Uterus (tissue), 4 donors: ENCODE results near the gene PIGN. TPM values are rescaled to one million over a fixed set of nuclear protein-coding genes. Genes with fewer than 3 reads are reported as not detected.

Source experiments
- DNase-seq, 2 donors: peaks; one replicate each; pipeline ENCODE4 v3.0.0-alpha.2; 2019 to 2020
- H3K27ac ChIP-seq, 2 donors: fragments of 200-600 bp; sonication (generic); 1 replicate in 1 of 2; 2 replicates in 1 of 2; pipeline ENCODE4 v1.5.1; 2016 to 2018
- H3K27me3 ChIP-seq, 2 donors: fragments of 200-600 bp; sonication (generic); one replicate each; pipeline ENCODE4 v1.5.1; 2018 to 2019; ENCODE audit warnings: control low read depth in 1 of 2
- H3K36me3 ChIP-seq, 2 donors: fragments of 200-600 bp; sonication (generic); one replicate each; pipeline ENCODE4 v1.5.1; 2019; ENCODE audit warnings: control low read depth in 1 of 2
- H3K4me1 ChIP-seq, 2 donors: fragments of 200-600 bp; sonication (generic); one replicate each; pipeline ENCODE4 v1.5.1; 2018 to 2019; ENCODE audit warnings: control low read depth in 1 of 2
- H3K4me3 ChIP-seq, 2 donors: fragments of 200-600 bp; sonication (generic); 1 replicate in 1 of 2; 2 replicates in 1 of 2; pipeline ENCODE4 v1.5.1; 2018 to 2019; ENCODE audit warnings: mild to moderate bottlenecking in 1 of 2
- H3K9me3 ChIP-seq, 2 donors: fragments of 200-600 bp; sonication (generic); one replicate each; pipeline ENCODE4 v1.5.1; 2019; ENCODE audit warnings: control low read depth in 1 of 2
- POLR2A ChIP-seq, 2 donors: fragments of 450-650 bp; IDR thresholded peaks; one replicate each; pipeline ENCODE4 v1.6.1; 2016; ENCODE audit warnings: antibody characterized with exemption in 2 of 2, mild to moderate bottlenecking in 1 of 2, moderate library complexity in 1 of 2
- intact Hi-C: fragments of 100-400 bp; cut with DNase I; formaldehyde crosslinking; loops from one replicate; pipeline ENCODE4 v1.15.1; 2023; ENCODE audit warnings: low total_unique reads
- total RNA-seq, 4 donors: library from RNA; depleted of rRNA in 3 of 4; stranded (reverse); fragments of >200 nt in 3 of 4; gene quantifications; one replicate each; pipeline versions ENCODE4 v1.1.0 to v1.2.4, GENCODE V29; 2014 to 2023
- TF ChIP-seq, protein P1 (sequence below), 4 experiments: fragments of 200-600 bp in 2 of 4; fragments of 450-650 bp in 2 of 4; sonication (generic) in 2 of 4; IDR thresholded peaks; one replicate each; pipeline ENCODE4 v1.5.1; 2016 to 2019; ENCODE audit warnings: antibody characterized with exemption in 4 of 4, mild to moderate bottlenecking in 2 of 4, moderate library complexity in 1 of 4
- donor health status: DM: yes; HTN: yes; CAD: no.

The PIGN gene
- total RNA-seq, 4 donors from 2014 or later: 11.5 to 86.7 (median 30.2) TPM

DNA sequence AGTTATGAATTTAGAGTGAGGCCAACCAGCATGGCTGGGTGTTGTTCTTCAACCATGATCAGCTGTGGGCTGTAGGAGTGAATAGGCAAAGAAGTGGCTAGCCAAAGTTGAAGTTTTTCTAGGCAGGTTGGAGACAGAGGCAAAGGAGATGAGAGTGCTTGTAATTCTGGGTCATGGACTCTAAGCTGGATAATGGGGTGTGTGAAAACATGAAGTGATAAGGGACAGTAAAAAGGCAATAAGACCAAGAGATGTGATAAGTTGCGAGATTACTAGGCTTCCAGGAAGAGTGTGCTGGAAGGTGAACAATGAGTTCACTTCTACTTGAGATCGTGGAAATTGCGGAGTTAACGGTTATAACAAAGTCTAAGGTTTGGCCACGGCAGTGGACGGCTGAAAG is 175.4 kb downstream of the PIGN start:
- DNase-seq: no peak
- intact Hi-C loops: loop anchor here (10.0 kb wide), 1 partner anchor 47 kb away; no protein-coding TSS in a partner anchor
- no peaks in the 10 kb centered on the region for H3K36me3 ChIP-seq
- no peaks in the 10 kb centered on the region for H3K27me3 ChIP-seq
- no peaks in the 10 kb centered on the region for H3K9me3 ChIP-seq
- no peak overlapping the region for H3K4me3 ChIP-seq
- TF ChIP-seq, protein P1, sequence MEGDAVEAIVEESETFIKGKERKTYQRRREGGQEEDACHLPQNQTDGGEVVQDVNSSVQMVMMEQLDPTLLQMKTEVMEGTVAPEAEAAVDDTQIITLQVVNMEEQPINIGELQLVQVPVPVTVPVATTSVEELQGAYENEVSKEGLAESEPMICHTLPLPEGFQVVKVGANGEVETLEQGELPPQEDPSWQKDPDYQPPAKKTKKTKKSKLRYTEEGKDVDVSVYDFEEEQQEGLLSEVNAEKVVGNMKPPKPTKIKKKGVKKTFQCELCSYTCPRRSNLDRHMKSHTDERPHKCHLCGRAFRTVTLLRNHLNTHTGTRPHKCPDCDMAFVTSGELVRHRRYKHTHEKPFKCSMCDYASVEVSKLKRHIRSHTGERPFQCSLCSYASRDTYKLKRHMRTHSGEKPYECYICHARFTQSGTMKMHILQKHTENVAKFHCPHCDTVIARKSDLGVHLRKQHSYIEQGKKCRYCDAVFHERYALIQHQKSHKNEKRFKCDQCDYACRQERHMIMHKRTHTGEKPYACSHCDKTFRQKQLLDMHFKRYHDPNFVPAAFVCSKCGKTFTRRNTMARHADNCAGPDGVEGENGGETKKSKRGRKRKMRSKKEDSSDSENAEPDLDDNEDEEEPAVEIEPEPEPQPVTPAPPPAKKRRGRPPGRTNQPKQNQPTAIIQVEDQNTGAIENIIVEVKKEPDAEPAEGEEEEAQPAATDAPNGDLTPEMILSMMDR (IDR thresholded peaks at IDR 0.05): no peak
- TF ChIP-seq POLR2A (IDR thresholded peaks at IDR 0.05): no peak
- no peaks in the 10 kb centered on the region for H3K4me1 ChIP-seq
- no peak overlapping the region for H3K27ac ChIP-seq

DNA sequence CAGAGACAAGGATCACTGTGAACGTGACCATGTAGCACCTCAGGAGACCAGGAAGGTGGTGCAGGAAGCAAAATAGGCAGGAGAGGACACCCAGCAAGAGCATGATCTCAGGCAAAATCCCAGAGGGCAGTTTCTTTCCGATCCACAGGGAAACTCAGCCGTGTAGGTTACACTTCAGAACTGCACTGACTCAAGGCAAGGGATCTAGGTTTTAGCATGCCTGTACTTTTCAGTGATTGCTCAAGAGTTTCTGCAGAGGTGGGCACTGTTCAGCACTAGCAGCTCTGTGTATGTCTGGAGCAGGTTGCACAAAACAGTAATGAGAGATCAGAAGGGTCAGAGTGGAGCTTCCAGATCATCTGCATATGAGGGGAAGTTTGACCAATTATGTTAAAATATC is 177.3 kb downstream of the PIGN start:
- H3K27me3 ChIP-seq: no peaks in the 10 kb centered on the region
- no peak for DNase-seq
- TF ChIP-seq, protein P1 (IDR thresholded peaks at IDR 0.05): no peak
- no peak for TF ChIP-seq POLR2A (IDR thresholded peaks at IDR 0.05)
- H3K4me3 ChIP-seq: no peak overlapping the region
- no peaks in the 10 kb centered on the region for H3K4me1 ChIP-seq
- intact Hi-C loops: no loop called here
- H3K27ac ChIP-seq: no peak overlapping the region
- H3K9me3 ChIP-seq: no peaks in the 10 kb centered on the region
- H3K36me3 ChIP-seq: no peaks in the 10 kb centered on the region

DNA sequence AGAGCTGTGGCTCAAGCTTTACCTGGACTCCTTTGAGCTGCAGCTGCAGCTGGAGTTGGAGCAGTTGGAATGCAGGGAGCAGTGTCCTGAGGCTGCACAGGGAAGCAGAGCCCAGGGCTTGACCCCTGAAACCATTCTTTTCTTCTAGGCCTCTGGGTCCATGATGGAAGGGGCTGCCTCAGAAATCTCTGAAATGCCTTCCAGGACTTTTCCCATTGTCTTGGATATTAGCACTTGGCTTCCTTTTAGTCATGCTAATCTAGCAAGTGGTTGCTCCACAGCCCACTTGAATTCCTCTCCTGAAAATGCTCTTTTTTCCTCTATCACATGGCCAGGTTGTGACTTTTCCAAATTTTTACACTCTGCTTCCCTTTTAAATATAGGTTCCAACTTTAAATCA is 185.5 kb downstream of the PIGN start:
- Histone ChIP-seq H3K36me3 (no peaks in the 10 kb centered on the region), H3K27ac (no peak overlapping the region), H3K4me3 (no peak overlapping the region), H3K9me3 (no peaks in the 10 kb centered on the region), H3K4me1 (no peaks in the 10 kb centered on the region), H3K27me3 (no peaks in the 10 kb centered on the region)
- DNase-seq: no peak
- TF ChIP-seq, protein P1 (IDR thresholded peaks at IDR 0.05): no peak
- TF ChIP-seq POLR2A (IDR thresholded peaks at IDR 0.05): no peak
- intact Hi-C loops: no loop called here

DNA sequence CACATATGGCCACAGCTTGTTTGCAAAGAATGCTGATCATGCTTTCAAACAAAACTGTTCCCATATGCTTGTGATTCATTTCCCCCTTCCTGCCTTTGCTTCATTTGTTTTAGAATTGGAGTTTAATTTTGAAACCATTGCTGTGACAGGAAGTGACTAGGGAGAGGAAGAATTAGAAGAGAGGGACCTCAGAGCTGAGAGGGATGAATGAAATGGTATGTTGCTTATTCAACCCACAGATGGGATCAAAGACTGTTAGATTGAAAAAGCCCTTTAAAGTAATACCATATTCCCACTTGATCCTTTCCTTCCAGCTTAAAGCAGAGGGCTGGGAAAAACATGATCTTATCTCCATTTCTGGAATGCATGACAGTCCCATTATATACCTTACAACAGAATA is 187.9 kb downstream of the PIGN start:
- intact Hi-C loops: no loop called here
- TF ChIP-seq, protein P1 (IDR thresholded peaks at IDR 0.05): no peak
- no peak for TF ChIP-seq POLR2A (IDR thresholded peaks at IDR 0.05)
- Histone ChIP-seq H3K4me1 (no peaks in the 10 kb centered on the region), H3K27ac (no peak overlapping the region), H3K36me3 (no peaks in the 10 kb centered on the region), H3K9me3 (no peaks in the 10 kb centered on the region), H3K27me3 (no peaks in the 10 kb centered on the region), H3K4me3 (no peak overlapping the region)
- no peak for DNase-seq

DNA sequence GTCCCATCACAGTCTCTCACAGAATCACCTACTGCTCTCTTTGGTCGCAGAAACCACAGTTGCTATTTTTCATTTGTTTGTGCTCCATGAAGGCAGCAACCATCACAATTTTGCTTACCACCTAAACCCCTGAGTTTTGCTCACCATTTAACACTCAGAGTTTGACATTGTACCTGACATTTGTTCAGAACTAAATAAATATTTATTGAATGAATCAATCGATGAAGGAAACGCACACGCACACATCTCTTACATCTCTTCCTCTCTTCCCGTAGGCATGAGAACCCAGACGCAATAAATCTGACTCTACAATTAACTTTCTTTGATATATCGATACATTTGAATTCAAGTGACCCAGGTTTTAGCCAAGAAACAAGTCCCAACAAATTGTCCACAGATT is 188.5 kb downstream of the PIGN start:
- no peaks in the 10 kb centered on the region for H3K27me3 ChIP-seq
- no peaks in the 10 kb centered on the region for H3K4me1 ChIP-seq
- TF ChIP-seq, protein P1 (IDR thresholded peaks at IDR 0.05): no peak
- no peak for TF ChIP-seq POLR2A (IDR thresholded peaks at IDR 0.05)
- H3K36me3 ChIP-seq: no peaks in the 10 kb centered on the region
- no peak overlapping the region for H3K4me3 ChIP-seq
- H3K9me3 ChIP-seq: no peaks in the 10 kb centered on the region
- intact Hi-C loops: no loop called here
- no peak overlapping the region for H3K27ac ChIP-seq
- no peak for DNase-seq
